Epithelial cell of esophagus (primary cell): Measurements from ENCODE around the gene CA14.
"Not testable (repeated sequence)": the region's sequence is repeated elsewhere in the genome, so short reads cannot be mapped to it uniquely, and the experiment has no call there.

Source experiments
- DNase-seq: peaks from one replicate; pipeline ENCODE4 v3.0.0; 2010; ENCODE audit warnings: low read depth
- H3K4me3 ChIP-seq: 2 replicates; pipeline ENCODE4 v1.5.1; 2011; ENCODE audit warnings: mild to moderate bottlenecking, low read length, control low read depth
- CTCF ChIP-seq: IDR thresholded peaks from 2 replicates; pipeline ENCODE4 v1.5.1; 2011; ENCODE audit warnings: low read depth, mild to moderate bottlenecking, low read length, control low read depth, inconsistent platforms; ENCODE audit not compliant: insufficient read depth; ENCODE audit errors: missing control alignments

The CA14 gene

GRCh38 chr1:150302338-150302737, 44.8 kb downstream of the CA14 start:
- no peak for TF ChIP-seq CTCF
- no peak overlapping the region for H3K4me3 ChIP-seq
- DNase-seq, result no peak

GRCh38 chr1:150302902-150303301, 45.3 kb downstream of the CA14 start:
- H3K4me3 ChIP-seq, result no peak overlapping the region
- TF ChIP-seq CTCF, result no peak

GRCh38 chr1:150308585-150308984, 51.0 kb downstream of the CA14 start:
- H3K4me3 ChIP-seq, DNase-seq: not testable (repeated sequence)

More at GRCh38 chr1:150302902-150303301, 45.3 kb downstream of the CA14 start:
- DNase-seq, result no peak

GRCh38 chr1:150309758-150310508, 52.4 kb downstream of the CA14 start:
- DNase-seq, result no peak
- TF ChIP-seq CTCF, result no peak
- H3K4me3 ChIP-seq, result no peak overlapping the region

- no peak overlapping the region for H3K4me3 ChIP-seq
- DNase-seq, result no peak
- TF ChIP-seq CTCF, result no peak
Observed at GRCh38 chr1:150311762-150312161, 54.2 kb downstream of the CA14 start.
